Activated naive CD4-positive, alpha-beta T cell (primary cell): ENCODE data around the gene FIGLA.

Experiments used
- DNase-seq, 4 experiments: peaks; one replicate each; lab custom pipeline; 2025; lab: John Stamatoyannopoulos, UW

The FIGLA gene

DNA sequence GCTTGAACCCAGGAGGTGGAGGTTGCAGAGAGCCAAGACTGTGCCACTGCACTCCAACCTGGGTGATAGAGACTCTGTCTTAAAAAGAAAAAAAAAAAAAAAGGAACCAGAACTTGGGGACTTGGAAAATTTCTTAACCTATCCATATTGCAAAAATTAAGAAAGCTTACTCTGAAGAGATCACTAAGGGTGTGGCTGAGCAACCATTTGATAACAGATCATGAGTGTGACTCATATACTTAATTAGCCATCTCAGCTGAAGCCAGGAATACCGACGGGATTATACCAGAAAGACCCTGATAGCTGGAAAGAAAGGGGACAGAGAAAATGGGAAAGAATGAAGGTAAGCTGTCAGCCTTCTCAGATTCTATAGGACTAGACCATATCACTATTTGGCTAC lies 15.3 kb downstream of the FIGLA start:
- no peak for DNase-seq

DNA sequence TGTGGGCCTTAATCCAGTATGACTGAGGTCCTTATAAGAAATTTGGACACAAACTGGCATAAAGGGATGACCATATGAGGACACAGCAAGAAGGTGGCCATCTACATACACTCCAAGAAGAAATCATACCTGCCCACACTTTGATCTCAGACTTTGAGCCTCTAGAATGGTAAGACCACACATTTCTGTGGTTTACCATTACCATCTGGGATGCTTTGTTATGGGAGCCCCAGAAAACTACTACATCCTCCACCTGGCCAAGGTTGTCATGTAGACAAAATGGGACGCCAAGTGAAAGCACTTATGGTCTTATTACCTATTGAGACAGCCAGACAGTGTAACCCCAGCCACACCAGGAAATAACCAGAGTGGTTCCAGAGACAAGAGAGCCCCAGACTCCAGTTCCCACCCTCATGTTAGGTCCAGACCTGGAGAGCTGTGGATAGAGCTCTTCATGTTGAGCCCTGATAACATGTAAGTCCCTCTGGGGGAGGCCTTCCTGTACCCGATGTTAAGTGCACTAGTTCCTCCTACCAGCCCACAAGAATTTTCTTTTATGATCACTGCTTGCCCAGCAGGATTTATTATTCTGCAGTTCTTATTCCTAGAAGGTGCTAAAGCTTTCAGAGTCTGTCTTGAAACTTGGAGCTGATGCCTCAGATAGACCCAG lies 17.8 kb downstream of the FIGLA start:
- no peak for DNase-seq

DNA sequence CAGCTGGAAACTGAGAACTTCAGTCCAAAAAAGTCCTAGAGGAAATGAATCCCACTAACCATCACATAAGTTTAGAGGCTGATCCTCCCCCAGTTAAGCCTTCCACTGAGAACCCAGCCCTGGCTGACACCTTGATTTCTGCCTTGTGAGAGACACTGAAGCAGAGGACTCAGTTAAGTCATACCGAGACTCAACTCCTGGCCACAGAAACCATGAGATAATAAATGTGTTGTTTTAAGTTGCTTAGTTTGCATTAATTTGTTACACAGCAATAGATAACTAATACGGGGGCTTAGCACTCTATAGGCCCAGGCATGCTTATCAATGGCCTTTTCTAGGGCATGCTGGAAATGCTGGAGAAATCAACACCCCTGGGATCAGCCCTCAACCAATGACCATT lies 19.0 kb downstream of the FIGLA start:
- no peak for DNase-seq

DNA sequence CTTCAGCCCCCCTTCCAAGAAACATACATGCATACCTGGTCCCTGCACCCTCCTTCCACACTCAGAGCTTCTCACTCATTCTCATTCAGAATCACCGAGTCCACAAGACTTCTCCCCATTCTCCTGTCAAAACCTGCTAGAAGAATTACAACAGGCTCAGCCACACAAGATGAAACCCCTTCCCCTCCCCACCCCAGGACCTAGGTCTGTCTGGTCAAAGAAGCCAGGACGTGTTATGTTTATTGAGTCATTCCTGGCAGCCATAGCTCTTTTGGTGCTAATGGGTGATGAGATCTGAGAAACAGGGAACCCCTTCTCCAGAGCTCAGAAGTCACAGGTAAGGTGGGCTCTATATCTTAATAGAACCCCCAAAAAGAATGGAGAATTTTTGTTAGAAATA lies 21.0 kb downstream of the FIGLA start:
- no peak for DNase-seq

DNA sequence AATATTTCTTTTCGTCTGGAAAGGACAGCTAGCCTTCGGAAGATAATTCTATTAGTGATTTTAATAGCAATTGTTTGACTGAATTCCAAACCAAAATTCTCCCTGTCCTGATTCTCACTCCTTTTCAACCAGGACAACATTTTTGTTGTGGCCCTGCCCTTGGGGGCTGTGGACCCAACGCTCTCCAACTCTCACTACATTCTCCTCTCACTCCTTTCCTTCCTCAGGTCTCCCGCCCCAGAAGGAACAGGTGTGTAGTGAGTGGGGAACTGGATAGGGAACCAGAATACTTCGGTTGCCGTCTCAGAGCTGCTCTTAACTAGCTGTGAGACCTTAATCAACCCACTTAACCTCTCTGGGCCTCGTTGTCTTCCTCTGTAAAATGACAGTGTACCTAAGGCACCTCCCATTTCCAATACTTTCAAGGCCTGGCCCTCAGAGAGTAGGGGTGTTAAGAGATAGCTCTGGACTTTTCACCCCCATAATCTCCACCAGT lies 21.8 kb downstream of the FIGLA start:
- no peak for DNase-seq

DNA sequence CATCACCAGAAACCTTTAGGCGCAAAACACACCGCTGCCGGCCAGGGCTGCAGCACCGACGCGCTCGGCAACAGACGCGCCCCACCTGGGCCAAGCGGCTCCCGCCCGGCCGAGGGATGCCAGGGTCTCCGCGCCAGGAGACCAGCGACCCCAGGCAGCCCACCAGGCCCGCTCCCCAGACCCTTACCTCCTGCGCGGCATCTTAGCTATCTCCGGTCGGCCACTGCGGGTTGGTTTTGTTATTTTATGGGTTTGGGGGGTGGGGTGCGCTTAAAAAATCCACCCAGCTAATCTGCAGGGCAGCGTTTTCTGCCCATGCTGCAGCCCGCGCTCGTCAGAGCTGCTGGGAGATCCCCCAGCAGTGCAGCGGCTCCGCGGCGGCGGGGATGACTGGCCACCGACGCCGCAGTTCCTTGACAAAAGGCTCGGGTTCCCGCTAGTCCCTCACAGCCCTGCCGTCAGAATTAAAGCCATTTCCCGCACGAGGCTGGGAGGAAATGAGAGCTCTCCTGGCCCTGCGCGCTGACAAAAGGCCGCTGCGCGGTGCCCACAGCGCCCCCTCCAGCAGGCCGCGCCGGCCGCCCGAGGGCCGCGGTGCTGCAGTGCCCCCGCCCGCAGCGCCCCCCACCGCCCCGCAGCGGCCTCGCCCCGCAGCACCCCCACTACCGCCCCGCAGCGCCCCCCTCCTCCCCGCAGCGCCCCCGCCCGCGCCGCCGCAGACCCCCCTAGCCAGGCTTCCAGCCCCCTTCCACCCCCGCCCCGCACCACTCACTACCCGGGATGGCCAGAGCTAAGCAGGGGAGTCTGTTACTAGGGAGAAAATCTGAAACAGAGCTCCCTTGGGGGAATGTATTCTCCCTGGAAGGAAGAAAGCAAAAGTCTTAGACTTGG lies 22.5 kb downstream of the FIGLA start, which contains the start of gene ADD2:
Gene ADD2 (minus strand): TSS at position 502 of the 891 bp plus-strand sequence. CDS start 61,792 bp downstream, outside the sequence.
- DNase-seq, result peak in 2 of 4 experiments; percentile 14 to 48

DNA sequence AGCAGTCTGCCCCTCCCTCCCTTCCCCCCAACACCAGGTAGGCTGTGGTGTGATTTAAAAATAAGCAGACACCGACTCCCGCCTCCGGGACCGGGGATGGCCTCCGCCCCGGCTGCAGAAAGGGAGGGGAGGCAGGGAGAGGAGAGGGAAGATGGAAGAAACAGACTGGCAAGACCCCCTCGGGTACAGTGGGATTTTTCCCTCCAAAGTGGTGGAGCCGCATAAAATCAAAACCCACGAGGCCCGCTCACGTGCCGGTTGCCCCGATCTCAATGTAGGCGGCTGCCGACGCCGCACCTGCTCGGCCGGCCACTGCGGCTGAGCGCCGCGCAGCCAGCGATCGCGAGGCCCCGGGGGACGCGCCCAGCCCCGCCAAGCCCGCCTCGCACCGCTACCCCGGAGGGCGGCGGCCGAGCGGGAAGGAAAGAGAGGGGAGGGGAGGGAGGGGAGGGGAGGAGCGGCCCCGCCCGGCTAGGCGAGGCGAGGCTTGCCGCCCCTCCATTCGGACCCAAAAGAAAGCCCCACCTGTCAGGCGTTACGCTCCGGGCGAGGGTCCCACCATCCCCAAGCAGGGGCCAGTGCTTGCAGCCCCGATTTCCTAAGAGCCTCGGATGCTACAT lies 23.3 kb downstream of the FIGLA start:
- peak in 1 of 4 experiments; percentile 17 for DNase-seq

DNA sequence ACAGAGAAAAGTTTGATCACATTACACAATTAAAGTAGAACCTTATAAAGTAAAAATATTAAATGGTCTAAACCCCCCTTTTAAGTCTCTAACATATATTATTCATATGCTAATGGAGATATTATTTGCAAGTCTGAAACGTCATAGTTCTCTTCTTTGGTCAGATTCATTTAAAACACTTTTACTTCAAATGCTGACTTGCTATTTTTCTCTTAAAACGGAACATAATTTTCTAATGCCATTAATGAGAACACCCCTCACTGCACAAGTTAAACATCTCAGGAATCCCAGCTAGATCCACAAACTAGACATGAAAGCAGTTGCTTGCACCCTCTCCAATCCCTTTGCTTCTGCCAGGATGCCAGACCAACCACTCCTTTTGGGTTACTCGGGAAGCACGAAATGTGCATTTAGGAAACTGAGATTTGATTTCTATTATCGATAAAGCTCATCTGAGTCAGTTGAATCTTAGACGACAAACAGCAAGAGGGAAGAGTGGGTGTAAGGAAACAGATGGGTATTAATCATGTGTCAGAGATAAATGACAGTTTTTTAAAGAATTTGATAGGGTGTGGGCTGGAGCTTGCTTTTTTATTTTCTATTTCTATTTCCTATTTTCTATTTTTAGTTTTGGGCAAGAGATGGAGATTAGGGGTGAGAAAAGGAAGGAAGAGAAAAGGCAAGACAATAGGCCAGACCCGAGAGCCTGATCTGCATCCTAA lies 23.9 kb downstream of the FIGLA start:
- DNase-seq, result no peak

DNA sequence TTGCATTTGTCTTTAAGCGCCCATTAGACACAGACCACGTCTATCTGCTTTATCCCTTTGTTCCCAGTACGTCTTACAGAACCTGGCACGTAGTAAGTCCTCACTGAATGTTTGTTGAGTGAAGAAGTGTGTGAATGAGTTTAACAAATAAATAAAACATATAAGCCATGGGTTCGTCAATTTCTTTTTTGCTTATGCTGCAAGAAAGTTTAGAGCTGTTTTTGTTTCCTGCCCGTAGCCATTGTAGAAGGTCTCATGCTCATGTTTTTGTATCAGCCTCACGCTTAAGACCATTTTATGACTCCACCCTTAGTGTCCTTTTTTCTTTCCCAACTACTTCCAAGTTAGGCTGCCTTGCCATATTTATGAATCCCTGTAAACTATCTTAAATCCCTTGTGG lies 24.9 kb downstream of the FIGLA start:
- no peak for DNase-seq

DNA sequence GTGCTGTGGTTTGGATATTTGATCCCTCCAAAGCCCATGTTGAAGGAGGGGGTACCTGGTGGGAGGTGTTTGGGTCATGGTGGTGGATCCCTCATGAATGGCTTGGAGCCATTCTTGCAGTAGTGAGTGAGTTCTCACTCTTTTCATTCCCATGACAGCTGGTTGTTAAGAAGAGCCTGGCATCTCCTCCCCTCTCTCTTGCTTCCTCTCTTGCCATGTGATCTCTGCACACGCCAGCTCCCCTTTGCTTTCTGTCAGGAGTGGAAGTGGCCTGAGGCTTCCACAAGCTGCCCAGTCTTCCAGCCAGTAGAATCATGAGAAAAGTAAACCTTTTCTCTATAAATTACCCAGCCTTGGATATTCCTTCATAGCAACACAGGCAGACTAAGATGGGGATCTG lies 31.0 kb downstream of the FIGLA start:
- DNase-seq, result no peak

DNA sequence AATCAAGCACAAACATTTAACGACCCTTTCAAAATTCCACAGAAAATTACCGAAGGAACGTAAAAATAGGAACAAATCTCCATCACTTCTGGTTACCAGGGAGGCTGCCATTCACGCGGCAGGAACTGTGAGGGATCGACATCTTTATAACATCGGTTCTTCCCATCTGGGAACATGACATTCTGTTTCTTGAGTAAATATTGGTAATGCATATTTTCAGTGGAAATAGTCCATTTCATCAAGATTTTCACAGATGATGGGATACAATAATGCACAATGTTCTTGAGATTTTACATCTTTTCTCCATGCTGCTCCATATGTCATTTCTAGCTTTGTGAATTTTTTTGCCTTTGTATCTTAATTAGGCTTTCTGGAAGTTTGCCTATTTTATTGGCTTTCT lies 32.5 kb downstream of the FIGLA start:
- DNase-seq, result no peak

DNA sequence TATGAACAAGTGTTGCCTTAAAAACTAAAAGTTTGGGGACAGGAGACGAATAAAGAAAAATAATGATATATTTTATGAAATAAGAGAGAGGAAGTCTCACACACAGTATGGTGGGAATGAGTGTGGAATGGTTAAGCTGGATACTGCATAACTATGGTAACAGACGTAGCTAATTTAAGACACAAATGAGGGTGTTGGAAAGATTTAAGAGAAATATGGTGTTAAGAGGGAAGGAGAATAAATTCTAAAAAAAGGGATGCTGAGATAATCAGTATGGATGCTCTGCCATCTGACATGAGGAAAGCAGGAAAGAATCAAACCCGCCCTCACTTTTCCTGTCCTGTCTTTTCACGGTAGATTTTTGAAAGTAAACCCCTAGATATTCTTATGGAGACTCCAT lies 33.1 kb downstream of the FIGLA start:
- DNase-seq, result no peak

DNA sequence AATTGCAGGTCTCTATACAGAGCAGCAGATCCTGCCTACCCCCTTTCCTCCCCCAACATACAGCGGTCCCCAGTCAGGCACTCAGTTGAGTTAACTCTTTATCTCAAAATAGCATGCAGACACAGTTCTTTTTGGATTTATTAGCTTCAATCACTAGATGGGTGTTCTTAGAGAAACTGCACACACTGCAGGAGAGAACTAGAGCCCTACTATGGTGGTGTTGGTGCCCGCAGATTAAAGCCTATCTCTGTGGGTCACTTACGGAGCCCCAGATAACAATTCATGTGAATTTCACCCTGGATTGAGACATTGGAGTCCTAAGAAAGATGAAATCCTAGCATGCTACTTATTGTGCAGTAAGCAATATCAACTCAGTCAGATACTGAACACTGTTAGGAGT lies 34.3 kb downstream of the FIGLA start:
- no peak for DNase-seq

DNA sequence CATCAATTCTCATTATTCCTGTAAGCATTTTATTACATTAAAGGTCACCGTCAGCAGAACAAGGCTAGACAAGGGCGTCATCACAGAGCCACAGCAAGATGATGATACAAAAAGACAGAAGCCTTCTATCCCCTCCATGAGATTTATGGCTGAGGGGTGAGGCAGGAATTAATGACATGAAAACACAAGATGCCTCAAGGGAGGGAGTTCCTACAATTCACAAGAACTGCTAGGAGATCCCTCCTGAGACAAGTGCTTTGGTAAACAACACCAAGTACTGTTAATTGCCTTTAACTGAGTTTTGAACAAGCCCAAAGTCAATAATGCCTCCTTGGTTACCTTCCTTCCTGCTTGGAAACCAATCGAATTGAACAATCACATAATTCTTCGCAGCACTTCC lies 36.5 kb downstream of the FIGLA start:
- DNase-seq, result no peak

DNA sequence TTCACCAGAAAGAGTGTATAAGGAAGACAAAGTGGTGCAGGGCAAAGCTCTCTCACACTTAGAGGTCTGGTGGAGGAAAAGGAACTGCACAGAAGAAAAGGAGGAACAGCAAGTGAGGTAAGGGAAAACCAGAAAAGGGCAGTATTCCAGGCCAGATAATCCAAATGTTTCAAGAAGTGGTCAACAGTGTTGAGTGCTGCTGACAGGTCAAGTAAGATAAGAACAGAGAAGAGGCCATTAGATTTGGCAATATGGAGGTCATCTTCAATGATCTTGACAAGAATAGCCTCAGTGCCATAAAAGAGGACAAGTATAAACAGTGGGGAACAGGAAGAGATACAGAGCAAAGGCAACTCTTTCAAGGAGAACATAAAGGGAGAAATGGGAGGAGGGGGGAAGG lies 37.4 kb downstream of the FIGLA start:
- no peak for DNase-seq

DNA sequence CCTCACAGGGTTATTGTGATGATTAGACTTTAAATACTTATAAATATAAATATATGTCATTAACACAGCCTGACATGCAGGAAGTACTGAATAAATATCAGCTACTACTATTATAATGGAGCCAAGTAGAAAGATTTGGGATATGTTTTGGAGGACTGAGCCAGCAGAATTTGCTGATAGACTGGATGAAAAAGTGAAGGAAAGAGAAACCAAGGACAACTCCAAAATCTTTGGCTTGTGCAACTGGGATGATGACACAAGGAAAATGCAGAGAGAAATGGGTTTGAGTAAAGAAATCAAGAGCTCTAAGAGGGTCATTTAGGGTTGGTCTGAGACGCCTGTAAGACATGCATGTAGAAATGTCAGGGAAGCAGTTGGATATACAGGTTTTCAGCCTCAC lies 38.0 kb downstream of the FIGLA start:
- DNase-seq, result no peak

DNA sequence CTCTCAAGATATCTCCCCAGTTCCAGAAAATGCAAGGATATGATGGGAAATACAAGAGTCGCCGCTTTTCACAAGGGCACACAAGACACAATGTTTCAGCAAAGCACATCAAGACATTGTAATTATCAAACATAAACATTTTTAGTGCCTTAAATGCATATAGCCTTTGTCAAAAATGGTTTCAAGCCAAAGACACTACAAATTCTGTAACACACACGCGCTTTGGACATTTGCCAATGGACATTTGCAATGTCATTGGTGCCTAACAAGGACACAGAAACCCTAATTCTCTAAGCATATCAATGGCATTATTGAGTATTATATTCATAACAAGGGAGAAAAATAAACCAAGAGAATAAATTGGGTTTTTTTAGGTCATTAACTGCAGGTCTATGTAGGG lies 38.6 kb downstream of the FIGLA start:
- no peak for DNase-seq

DNA sequence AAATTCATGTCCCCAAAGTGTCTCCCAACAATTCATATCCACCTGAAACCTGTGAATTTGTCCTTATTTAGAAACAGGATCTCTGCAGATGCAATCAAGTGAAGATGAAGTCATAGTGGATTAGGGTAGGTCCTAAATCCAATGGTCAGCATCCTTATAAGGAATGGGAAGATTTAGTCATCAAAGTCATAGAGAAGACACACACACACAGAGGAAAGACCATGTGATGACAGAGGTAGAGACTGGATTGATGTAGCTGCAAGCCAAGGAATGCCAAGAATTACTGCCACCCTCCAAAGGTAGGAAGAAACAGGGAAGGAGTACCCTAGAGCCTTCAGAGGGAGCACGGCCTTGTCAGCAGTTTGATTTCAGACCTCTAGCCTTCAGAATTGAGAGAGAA lies 40.1 kb downstream of the FIGLA start:
- DNase-seq, result no peak

DNA sequence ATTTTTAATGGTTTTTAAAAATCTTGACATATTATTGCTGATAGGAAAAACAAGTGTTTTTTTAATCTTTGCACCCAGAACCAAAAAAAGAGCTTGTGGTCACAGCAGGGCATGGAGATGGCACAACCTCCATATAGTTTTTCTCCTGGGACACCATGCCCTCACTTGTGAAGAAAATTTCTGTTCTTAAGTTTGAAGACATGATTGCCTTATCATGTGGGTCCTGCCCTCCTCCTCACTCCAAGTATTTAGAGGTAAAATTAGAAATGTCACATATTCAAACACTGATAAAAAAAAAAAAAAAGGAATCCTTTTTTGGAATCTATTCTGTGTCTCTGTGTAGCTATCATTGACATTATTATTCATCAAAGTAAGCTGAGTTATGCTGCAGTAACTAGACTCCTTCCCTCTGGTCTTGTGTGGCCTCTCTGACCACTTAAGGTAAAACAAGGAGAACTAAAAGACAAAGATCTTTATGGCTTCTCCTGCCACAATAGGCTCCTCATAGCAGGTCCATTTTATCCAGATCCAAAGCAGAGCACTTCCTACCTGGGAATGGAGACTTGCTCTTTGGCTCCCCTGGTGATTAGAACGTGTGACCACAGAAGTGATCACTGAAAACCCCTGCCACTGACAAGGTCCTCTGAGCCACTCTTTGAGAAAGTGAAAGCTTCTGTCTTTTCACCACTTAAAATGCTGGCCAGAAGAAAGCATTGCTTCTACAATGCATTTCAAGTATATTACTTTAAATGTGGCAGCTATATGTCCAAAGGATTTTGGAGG lies 42.2 kb downstream of the FIGLA start:
- DNase-seq, result no peak

DNA sequence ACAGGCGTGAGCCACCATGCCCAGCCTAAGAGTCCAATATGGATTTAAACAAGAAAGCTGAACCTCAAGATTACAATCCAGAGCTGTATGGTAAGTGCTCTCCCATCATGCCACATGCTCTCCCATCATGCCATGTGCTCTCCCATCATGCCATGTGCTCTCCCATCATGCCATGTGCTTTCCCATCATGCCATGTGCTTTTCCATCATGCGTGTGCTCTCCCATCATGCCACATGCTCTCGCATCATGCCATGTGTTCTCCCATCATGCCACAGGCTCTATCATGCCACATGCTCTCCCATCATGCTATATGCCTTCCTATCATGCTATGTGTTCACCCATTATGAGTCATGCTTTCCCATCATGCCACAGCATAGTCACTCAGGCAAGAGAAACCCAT lies 43.2 kb downstream of the FIGLA start:
- no peak for DNase-seq
